GM18519 (cell line): Measurements from ENCODE around the gene MYEF2.

ENCODE experiments used
- ATAC-seq: cut with Tn5 transposase; IDR thresholded peaks from one replicate; pipeline ENCODE4 v1.9.1; 2021; ENCODE audit warnings: mild to moderate bottlenecking, moderate library complexity; ENCODE audit not compliant: unreplicated experiment, low FRiP score

The MYEF2 gene, protein sequence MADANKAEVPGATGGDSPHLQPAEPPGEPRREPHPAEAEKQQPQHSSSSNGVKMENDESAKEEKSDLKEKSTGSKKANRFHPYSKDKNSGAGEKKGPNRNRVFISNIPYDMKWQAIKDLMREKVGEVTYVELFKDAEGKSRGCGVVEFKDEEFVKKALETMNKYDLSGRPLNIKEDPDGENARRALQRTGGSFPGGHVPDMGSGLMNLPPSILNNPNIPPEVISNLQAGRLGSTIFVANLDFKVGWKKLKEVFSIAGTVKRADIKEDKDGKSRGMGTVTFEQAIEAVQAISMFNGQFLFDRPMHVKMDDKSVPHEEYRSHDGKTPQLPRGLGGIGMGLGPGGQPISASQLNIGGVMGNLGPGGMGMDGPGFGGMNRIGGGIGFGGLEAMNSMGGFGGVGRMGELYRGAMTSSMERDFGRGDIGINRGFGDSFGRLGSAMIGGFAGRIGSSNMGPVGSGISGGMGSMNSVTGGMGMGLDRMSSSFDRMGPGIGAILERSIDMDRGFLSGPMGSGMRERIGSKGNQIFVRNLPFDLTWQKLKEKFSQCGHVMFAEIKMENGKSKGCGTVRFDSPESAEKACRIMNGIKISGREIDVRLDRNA

GRCh38 chr15:48177766-48178647, at the start of gene MYEF2:
TSS of gene MYEF2 (minus strand) at chr15:48178295. CDS start at chr15:48178237, 58 bp downstream.
- peak; percentile 61 for ATAC-seq

DNA sequence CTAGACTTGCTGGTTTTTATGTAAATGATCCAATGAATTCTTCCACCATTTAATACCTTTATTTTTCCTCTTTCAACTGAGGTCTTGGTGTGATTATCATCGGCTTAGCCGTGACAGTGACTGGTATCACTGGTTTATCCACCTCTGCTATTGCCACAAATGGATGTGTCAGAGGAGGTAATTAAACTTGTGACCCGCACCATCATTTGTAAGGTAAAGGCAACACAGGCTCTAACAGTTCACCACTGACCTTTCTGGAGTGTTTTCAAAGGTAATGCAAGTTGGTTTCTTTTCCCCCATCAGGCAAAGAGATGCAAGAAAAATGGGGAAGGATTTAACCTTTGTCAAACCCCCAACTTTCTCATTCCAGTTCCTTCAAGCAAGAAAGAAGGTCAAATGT, 47.7 kb upstream of the MYEF2 start:
- no peak for ATAC-seq

DNA sequence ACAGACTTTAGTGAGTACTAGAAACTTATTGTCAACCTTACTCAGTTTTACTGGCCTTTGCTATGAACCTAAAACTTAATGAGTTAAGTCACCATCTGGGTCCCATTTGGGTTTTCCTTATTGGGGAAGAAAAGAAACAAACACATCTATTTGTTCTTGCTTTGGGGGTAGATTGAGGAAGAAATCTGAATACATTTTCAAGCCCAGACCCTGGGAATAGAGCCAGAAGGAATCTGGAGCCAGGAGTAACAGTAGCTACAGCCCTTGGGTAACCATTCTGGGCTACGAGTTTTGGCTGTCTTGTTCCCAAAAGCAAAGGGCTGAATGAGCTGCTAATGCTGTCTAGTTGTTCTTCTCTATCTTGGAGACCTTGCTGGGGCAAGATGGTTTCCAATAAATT, 44.5 kb upstream of the MYEF2 start:
- ATAC-seq = no peak

DNA sequence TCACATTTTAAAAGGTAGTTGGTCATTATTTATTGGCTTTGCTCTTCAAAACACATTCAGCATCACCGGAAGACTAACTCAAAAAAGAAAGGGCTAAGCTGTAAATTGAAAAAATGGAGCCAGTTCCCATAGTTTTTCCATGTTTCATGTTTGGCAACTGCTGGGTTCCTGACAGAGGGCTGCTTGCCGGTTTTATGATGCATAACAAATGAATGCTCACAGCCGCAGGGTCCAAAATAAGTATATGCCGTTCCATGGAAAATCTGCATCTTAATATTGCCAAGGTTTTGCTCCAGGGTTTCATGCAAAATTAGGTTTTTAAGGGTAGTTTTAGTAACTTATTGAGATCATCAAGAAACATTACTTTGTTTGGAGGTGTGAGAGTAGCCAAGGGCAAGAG, 43.8 kb upstream of the MYEF2 start:
- no peak for ATAC-seq

GRCh38 chr15:48221261-48221660, 43.2 kb upstream of the MYEF2 start:
- no peak for ATAC-seq

- no peak for ATAC-seq
These were observed 27.9 kb upstream of the MYEF2 start, which contains the start of gene SLC12A1 for GRCh38 chr15:48205981-48206380. TSS of gene SLC12A1 (plus strand) at chr15:48206302. CDS start at chr15:48207720, 1,418 bp downstream.

- no peak for ATAC-seq
These were observed 24.0 kb upstream of the MYEF2 start for GRCh38 chr15:48202068-48202467.

GRCh38 chr15:48191574-48192225, 13.6 kb upstream of the MYEF2 start, which contains the start of gene CTXN2:
TSS of gene CTXN2 (plus strand) at chr15:48191665. CDS start at chr15:48201301, 9,636 bp downstream.
- ATAC-seq = no peak

DNA sequence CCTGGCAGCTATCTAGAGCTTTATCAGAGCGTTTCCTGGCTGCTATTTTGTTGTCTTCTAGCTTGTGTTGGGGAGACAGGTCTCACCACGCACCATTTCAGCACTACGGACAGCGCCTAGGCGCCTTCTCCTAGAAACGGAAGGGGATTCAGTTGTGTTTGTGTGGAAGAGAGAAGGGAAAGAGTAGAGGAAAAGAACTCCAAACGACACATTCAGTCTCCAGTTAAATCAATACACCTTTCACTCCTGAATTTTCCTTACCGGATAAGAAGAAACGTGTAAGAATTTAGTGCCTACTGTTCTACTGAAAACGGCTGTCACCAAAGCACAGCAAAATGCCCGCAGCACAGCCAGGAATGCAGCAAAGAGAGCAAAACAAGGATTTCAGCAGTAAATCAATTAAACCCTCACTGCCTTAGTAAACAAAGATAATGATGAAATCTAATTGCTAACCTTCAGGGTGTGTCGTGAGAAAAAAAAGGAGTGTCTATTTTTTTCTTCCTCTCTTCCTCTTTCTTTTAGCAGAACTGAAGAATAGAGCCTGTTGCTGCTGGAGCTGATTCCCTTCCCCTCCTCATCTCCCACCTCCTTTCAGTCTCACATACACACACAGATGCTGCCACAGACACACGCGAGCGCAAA, 13.0 kb upstream of the MYEF2 start:
- ATAC-seq = no peak

DNA sequence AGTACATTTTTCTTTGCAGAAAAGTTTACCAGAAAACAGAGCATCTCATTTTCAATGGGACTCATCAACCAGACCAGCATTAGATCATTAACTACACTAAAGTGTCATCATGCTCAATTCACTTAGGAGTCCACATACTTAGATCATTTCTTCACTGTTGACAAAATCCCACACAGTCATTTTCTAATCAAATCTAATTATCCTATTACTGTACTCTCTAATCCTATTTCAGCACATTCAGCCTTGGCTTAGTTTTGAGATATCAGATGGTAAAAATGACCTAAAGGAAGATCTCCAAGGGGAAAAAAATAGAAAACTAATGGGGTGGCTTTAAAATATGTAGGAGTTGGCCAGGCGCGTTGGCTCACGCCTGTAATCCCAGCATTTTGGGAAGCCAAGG, 8.2 kb upstream of the MYEF2 start:
- ATAC-seq = no peak

DNA sequence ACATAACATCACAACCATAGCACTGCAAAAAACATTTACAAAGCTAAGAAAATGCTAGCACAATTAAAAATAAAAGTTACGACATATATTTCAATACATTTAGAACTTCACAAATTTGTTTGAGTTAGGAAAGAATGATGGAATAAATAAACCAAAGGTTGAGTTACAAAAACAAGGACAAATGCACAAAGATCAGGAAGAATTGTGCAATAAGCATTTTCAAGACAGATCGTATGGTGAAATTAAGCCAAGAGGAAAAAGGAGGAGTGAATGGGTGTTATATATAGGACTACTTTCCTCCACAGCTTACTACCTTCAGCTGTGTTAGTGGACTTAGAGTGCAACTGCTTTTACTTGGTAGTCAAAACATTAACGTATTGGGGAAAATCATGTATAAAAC, 7.4 kb upstream of the MYEF2 start:
- ATAC-seq = no peak

GRCh38 chr15:48182749-48183148, 4.7 kb upstream of the MYEF2 start:
- no peak for ATAC-seq

GRCh38 chr15:48178648-48178931, 495 bp upstream of the MYEF2 start:
- no peak for ATAC-seq

DNA sequence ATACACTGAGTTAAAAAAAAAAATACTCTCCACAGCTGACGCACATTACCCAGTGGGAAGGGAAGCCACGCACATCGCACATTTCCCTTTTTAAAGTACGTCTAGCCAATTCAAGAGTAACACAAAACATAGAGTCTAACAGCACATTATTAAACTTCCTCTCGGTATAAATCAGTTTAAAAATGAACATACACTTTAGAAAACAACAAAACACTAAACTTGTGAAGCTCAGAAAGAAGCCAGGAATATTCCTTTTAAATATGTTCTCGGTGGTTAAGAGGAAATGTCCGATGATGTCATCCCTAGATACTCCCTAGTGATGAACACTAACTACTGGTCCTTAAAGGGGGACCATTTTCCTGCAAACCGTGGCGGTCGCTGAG, 721 bp downstream of the MYEF2 start:
- peak; percentile 58 for ATAC-seq

GRCh38 chr15:48176957-48177356, 1.1 kb downstream of the MYEF2 start:
- no peak for ATAC-seq

- no peak for ATAC-seq
These were observed 2.0 kb downstream of the MYEF2 start for GRCh38 chr15:48176112-48176511.

- ATAC-seq = no peak
These were observed 3.0 kb downstream of the MYEF2 start for GRCh38 chr15:48175126-48175525.

GRCh38 chr15:48170981-48171380, 7.1 kb downstream of the MYEF2 start:
- no peak for ATAC-seq

- ATAC-seq = no peak
These were observed 9.5 kb downstream of the MYEF2 start for GRCh38 chr15:48168616-48169015.

DNA sequence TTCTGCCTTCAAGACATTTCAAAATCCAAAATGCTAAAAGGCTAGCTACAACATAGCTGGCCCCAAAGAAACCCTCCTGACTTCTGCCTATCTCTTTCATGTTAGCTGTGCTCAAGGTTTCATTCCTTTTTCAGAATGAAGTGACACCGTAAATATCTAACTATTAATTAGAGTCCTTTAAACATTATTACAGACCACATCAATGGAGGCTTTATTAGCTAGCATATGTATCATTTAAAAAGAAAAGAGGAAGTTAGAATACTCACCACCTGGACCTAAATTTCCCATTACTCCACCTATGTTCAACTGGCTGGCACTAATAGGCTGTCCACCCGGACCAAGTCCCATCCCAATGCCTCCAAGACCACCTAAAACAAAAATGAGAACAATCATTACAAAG, 24.6 kb downstream of the MYEF2 start:
- ATAC-seq = no peak
